CD14-positive monocyte (primary cell): ENCODE data around the gene IRF6. TPM values are rescaled to one million over a fixed set of nuclear protein-coding genes. Genes with fewer than 3 reads are reported as not detected.
A peak's percentile ranks its signal among the peaks of the same experiment; 100 is the strongest.

Experiments used
- DNase-seq, 3 donors: peaks; one replicate each; pipeline ENCODE4 v3.0.0-alpha.2; 2011 to 2022
- H2AFZ ChIP-seq: 2 replicates; pipeline ENCODE4 v1.6.0; 2012; ENCODE audit warnings: mild to moderate bottlenecking, low read depth, low read length, inconsistent platforms; ENCODE audit not compliant: insufficient read depth, poor library complexity, severe bottlenecking
- H3K27ac ChIP-seq, 2 donors: 1 replicate in 1 of 2; 2 replicates in 1 of 2; pipeline ENCODE4 v1.5.1; 2012 to 2013; ENCODE audit warnings: low read length in 2 of 2, control low read depth in 1 of 2, inconsistent platforms in 1 of 2, low read depth in 1 of 2, mild to moderate bottlenecking in 1 of 2
- H3K27me3 ChIP-seq, 2 donors: one replicate each; pipeline versions ENCODE4 v1.6.0 to v1.6.1; 2011 to 2013; ENCODE audit warnings: low read length in 2 of 2; ENCODE audit not compliant: control insufficient read depth in 2 of 2, insufficient read depth in 2 of 2
- H3K36me3 ChIP-seq, 2 donors: replicated peaks in 1 of 2; 1 replicate in 1 of 2; 2 replicates in 1 of 2; pipeline versions ENCODE4 v1.5.1 to v1.6.1; 2012 to 2013; ENCODE audit warnings: low read length in 2 of 2, control low read depth in 1 of 2, inconsistent platforms in 1 of 2, mild to moderate bottlenecking in 1 of 2; ENCODE audit not compliant: insufficient read depth in 2 of 2, control insufficient read depth in 1 of 2
- H3K4me1 ChIP-seq, 2 donors: 1 replicate in 1 of 2; 2 replicates in 1 of 2; pipeline versions ENCODE4 v1.5.1 to v1.6.1; 2012 to 2013; ENCODE audit warnings: low read length in 2 of 2, control low read depth in 1 of 2, inconsistent platforms in 1 of 2, mild to moderate bottlenecking in 1 of 2, moderate library complexity in 1 of 2; ENCODE audit not compliant: insufficient read depth in 2 of 2, control insufficient read depth in 1 of 2
- H3K4me2 ChIP-seq: replicated peaks from 2 replicates; pipeline ENCODE3; 2012; ENCODE audit warnings: low read length, moderate library complexity, mild to moderate bottlenecking; ENCODE audit not compliant: poor library complexity, severe bottlenecking; ENCODE audit errors: extremely low read depth
- H3K4me3 ChIP-seq, 3 experiments: fragments of 200-600 bp in 1 of 3; sonication (generic) in 1 of 3; replicated peaks in 1 of 3; 1 replicate in 2 of 3; 2 replicates in 1 of 3; pipeline ENCODE4 v1.5.1; 2011 to 2013; ENCODE audit warnings: low read length in 3 of 3, mild to moderate bottlenecking in 3 of 3, control low read depth in 2 of 3, low read depth in 2 of 3, inconsistent platforms in 1 of 3, moderate library complexity in 1 of 3
- H3K79me2 ChIP-seq: 2 replicates; pipeline ENCODE4 v1.6.0; 2012; ENCODE audit warnings: mild to moderate bottlenecking, control low read depth, inconsistent platforms, low read length, moderate library complexity; ENCODE audit not compliant: insufficient read depth
- H3K9ac ChIP-seq: 2 replicates; pipeline ENCODE4 v1.6.0; 2017; ENCODE audit warnings: low read length, mild to moderate bottlenecking; ENCODE audit not compliant: insufficient read depth, poor library complexity, severe bottlenecking
- H3K9me3 ChIP-seq, 2 donors: replicated peaks in 1 of 2; 1 replicate in 1 of 2; 2 replicates in 1 of 2; pipeline versions ENCODE4 v1.5.1 to v1.6.1; 2012 to 2013; ENCODE audit warnings: low read length in 2 of 2, control low read depth in 1 of 2; ENCODE audit not compliant: control insufficient read depth in 1 of 2, insufficient read depth in 1 of 2
- H4K20me1 ChIP-seq: 2 replicates; pipeline ENCODE4 v1.6.0; 2012; ENCODE audit warnings: mild to moderate bottlenecking, low read length, control low read depth, moderate library complexity; ENCODE audit not compliant: insufficient read depth
- H3K27ac Mint-ChIP-seq, 7 donors: one replicate each; pipeline ENCODE4 v1.8.0; 2020; ENCODE audit warnings: mild to moderate bottlenecking in 7 of 7, mixed read lengths in 7 of 7, moderate library complexity in 6 of 7, inconsistent platforms in 2 of 7
- H3K27me3 Mint-ChIP-seq, 3 donors: one replicate each; pipeline ENCODE4 v1.8.0; 2021 to 2022; ENCODE audit warnings: low read depth in 3 of 3, mild to moderate bottlenecking in 3 of 3, mixed read lengths in 3 of 3, moderate library complexity in 3 of 3, inconsistent platforms in 1 of 3
- H3K36me3 Mint-ChIP-seq, 2 donors: one replicate each; pipeline ENCODE4 v1.8.0; 2020; ENCODE audit warnings: mixed read lengths in 2 of 2, inconsistent platforms in 1 of 2, mild to moderate bottlenecking in 1 of 2
- H3K4me1 Mint-ChIP-seq: one replicate; pipeline ENCODE4 v1.8.0; 2020; ENCODE audit warnings: mild to moderate bottlenecking, mixed read lengths
- H3K4me3 Mint-ChIP-seq, 2 donors: one replicate each; pipeline ENCODE4 v1.8.0; 2020; ENCODE audit warnings: mild to moderate bottlenecking in 2 of 2, mixed read lengths in 2 of 2, moderate library complexity in 1 of 2
- H3K9me3 Mint-ChIP-seq, 7 donors: one replicate each; pipeline ENCODE4 v1.8.0; 2020 to 2022; ENCODE audit warnings: mixed read lengths in 7 of 7, mild to moderate bottlenecking in 6 of 7, moderate library complexity in 6 of 7, inconsistent platforms in 2 of 7
- WGBS: methylation state at CpG from one replicate; pipeline ENCODE4 v1.1.5; 2013; ENCODE audit warnings: missing lambda C conversion rate; ENCODE audit not compliant: insufficient coverage; 5-methylcytosine and 5-hydroxymethylcytosine counted together
- intact Hi-C, 2 donors: fragments of 100-400 bp; cut with micrococcal nuclease; formaldehyde crosslinking; loops; one replicate each; pipeline versions ENCODE4 v1.15.0 to v1.15.1; 2023
- polyA plus RNA-seq, 3 donors: library from polyadenylated mRNA; depleted of rRNA in 1 of 3; unstranded in 2 of 3; stranded (reverse) in 1 of 3; fragments of 300-500 nt in 2 of 3; fragments of >200 nt in 1 of 3; fragmentation: Illumina TruSeq in 2 of 3; gene quantifications; 1 replicate in 2 of 3; 2 replicates in 1 of 3; pipeline ENCODE4 v1.2.3, GENCODE V29; 2012 to 2021
- TF ChIP-seq, protein P1 (sequence below): fragments of 200-600 bp; IDR thresholded peaks from one replicate; pipeline ENCODE4 v1.8.0; 2022; ENCODE audit warnings: antibody characterized with exemption, mild to moderate bottlenecking

The IRF6 gene
- polyA plus RNA-seq, 3 donors = 0.21 to 0.62 (median 0.35) TPM

GRCh38 chr1:209839875-209840546 lies 34.1 kb upstream of the IRF6 start:
- DNase-seq = no peak
- Histone ChIP-seq H3K4me3 (no peak overlapping the region), H3K4me2 (no peak overlapping the region), H3K27me3 (no peaks in the 10 kb centered on the region), H3K36me3 (peaks cover 96 to 99% of the 10 kb centered on the region in 2 donors), H3K9me3 (no peaks in the 10 kb centered on the region), H3K79me2 (no peaks in the 10 kb centered on the region), H3K9ac (no peak overlapping the region), H4K20me1 (no peaks in the 10 kb centered on the region), H3K4me1 (no peaks in the 10 kb centered on the region), H3K27ac (no peak overlapping the region), H2AFZ (no peak overlapping the region)
- intact Hi-C loops = no loop called here
- WGBS = 83% methylated on average over 5 of the region's 5 CpGs
- peaks cover 94 to 98% of the 10 kb centered on the region in 2 donors for H3K36me3 Mint-ChIP-seq
- H3K4me3 Mint-ChIP-seq = no peak overlapping the region
- peaks cover 2% of the 10 kb centered on the region for H3K4me1 Mint-ChIP-seq
- H3K27ac Mint-ChIP-seq = peak overlapping the region in 1 of 7 donors; percentile 27
- H3K9me3 Mint-ChIP-seq = no peaks in the 10 kb centered on the region
- no peaks in the 10 kb centered on the region for H3K27me3 Mint-ChIP-seq
- TF ChIP-seq, protein P1, sequence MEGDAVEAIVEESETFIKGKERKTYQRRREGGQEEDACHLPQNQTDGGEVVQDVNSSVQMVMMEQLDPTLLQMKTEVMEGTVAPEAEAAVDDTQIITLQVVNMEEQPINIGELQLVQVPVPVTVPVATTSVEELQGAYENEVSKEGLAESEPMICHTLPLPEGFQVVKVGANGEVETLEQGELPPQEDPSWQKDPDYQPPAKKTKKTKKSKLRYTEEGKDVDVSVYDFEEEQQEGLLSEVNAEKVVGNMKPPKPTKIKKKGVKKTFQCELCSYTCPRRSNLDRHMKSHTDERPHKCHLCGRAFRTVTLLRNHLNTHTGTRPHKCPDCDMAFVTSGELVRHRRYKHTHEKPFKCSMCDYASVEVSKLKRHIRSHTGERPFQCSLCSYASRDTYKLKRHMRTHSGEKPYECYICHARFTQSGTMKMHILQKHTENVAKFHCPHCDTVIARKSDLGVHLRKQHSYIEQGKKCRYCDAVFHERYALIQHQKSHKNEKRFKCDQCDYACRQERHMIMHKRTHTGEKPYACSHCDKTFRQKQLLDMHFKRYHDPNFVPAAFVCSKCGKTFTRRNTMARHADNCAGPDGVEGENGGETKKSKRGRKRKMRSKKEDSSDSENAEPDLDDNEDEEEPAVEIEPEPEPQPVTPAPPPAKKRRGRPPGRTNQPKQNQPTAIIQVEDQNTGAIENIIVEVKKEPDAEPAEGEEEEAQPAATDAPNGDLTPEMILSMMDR = no peak

DNA sequence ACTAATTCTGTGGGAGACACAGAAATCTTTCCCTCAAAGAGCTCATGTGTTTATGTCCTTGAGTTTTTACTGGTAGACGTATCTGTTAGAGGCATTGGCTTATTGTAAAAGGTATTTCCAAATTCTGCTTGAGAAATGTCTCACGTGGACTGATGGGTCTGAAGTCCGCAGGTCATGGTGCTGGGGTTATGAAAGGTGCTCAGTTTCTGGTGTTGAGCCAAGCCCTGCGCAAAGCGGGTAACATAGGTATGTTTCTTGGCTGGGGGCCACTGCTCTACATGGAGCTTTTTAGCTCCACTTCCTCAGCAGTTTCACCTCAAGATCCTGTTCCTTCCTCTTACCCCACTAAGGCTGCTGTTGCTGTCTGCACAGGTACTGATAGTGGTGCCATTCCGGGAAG lies 32.6 kb upstream of the IRF6 start:
- Histone ChIP-seq H3K9ac (no peak overlapping the region), H2AFZ (no peak overlapping the region), H3K9me3 (no peaks in the 10 kb centered on the region), H3K79me2 (no peaks in the 10 kb centered on the region), H3K27ac (no peak overlapping the region), H3K36me3 (peaks cover 99 to 100% of the 10 kb centered on the region in 2 donors), H4K20me1 (no peaks in the 10 kb centered on the region), H3K4me3 (no peak overlapping the region), H3K27me3 (no peaks in the 10 kb centered on the region), H3K4me1 (no peaks in the 10 kb centered on the region), H3K4me2 (no peak overlapping the region)
- Mint-ChIP-seq H3K27ac (peak overlapping the region in 1 of 7 donors; percentile 27), H3K4me3 (no peak overlapping the region), H3K9me3 (no peaks in the 10 kb centered on the region), H3K36me3 (peaks cover 97 to 99% of the 10 kb centered on the region in 2 donors), H3K4me1 (no peaks in the 10 kb centered on the region), H3K27me3 (no peaks in the 10 kb centered on the region)
- intact Hi-C loops = no loop called here
- no peak for DNase-seq
- TF ChIP-seq, protein P1 = no peak
- 88% methylated on average over 4 of the region's 6 CpGs for WGBS
